ENCODE results near the gene RGL4.
"Not testable (repeated sequence)": the region's sequence is repeated elsewhere in the genome, so short reads cannot be mapped to it uniquely, and the experiment has no call there.

RGL4 gene

GRCh38 chr22:23690713-23691112, at the start of gene RGL4:
Gene RGL4 (plus strand): TSS chr22:23691013. CDS start chr22:23692031, 1,018 bp downstream.
- Histone ChIP-seq H3K9me3 (ENCODE audit: control insufficient read depth in 1 of 2, low read length in 2 of 2) (no peaks in the 10 kb centered on the region), H3K4me3 (ENCODE audit: low read depth in 1 of 2, low read length in 2 of 2) (no peak within 1 kb of the TSS), H3K27ac (ENCODE audit: low read length) (no peak within 1 kb of the TSS), H3K4me1 (ENCODE audit: control insufficient read depth in 1 of 2, insufficient read depth in 2 of 2, low read length in 2 of 2) (no peaks in the 10 kb centered on the region), H3K27me3 (ENCODE audit: low read depth, low read length) (no peaks in the 10 kb centered on the region), H3K36me3 (ENCODE audit: control insufficient read depth in 1 of 2, insufficient read depth in 2 of 2, low read length in 2 of 2) (peaks cover 17 to 52% of the 10 kb centered on the region in 2 donors)

- H3K4me1 ChIP-seq (ENCODE audit: control insufficient read depth in 1 of 2, insufficient read depth in 2 of 2, low read length in 2 of 2); H3K9me3 ChIP-seq (ENCODE audit: control insufficient read depth in 1 of 2, low read length in 2 of 2); H3K36me3 ChIP-seq (ENCODE audit: control insufficient read depth in 1 of 2, insufficient read depth in 2 of 2, low read length in 2 of 2); H3K27me3 ChIP-seq (ENCODE audit: low read depth, low read length); H3K27ac ChIP-seq (ENCODE audit: low read length); H3K4me3 ChIP-seq (ENCODE audit: low read depth in 1 of 2, low read length in 2 of 2): not testable (repeated sequence)
Measured at GRCh38 chr22:23646526-23646925, 44.3 kb upstream of the RGL4 start.

GRCh38 chr22:23649071-23649501, 41.7 kb upstream of the RGL4 start:
- no peaks in the 10 kb centered on the region for H3K4me1 ChIP-seq (ENCODE audit: control insufficient read depth in 1 of 2, insufficient read depth in 2 of 2, low read length in 2 of 2)
- no peak overlapping the region for H3K4me3 ChIP-seq (ENCODE audit: low read depth in 1 of 2, low read length in 2 of 2)
- H3K27ac ChIP-seq (ENCODE audit: low read length): no peak overlapping the region
- no peaks in the 10 kb centered on the region for H3K27me3 ChIP-seq (ENCODE audit: low read depth, low read length)
- peaks cover 0 to 12% of the 10 kb centered on the region in 2 donors for H3K36me3 ChIP-seq (ENCODE audit: control insufficient read depth in 1 of 2, insufficient read depth in 2 of 2, low read length in 2 of 2)
- H3K9me3 ChIP-seq (ENCODE audit: control insufficient read depth in 1 of 2, low read length in 2 of 2): no peaks in the 10 kb centered on the region

GRCh38 chr22:23651676-23652075, 39.1 kb upstream of the RGL4 start:
- no peaks in the 10 kb centered on the region for H3K27me3 ChIP-seq (ENCODE audit: low read depth, low read length)
- peaks cover 0 to 18% of the 10 kb centered on the region in 2 donors for H3K36me3 ChIP-seq (ENCODE audit: control insufficient read depth in 1 of 2, insufficient read depth in 2 of 2, low read length in 2 of 2)
- no peak overlapping the region for H3K4me3 ChIP-seq (ENCODE audit: low read depth in 1 of 2, low read length in 2 of 2)
- H3K27ac ChIP-seq (ENCODE audit: low read length): no peak overlapping the region
- no peaks in the 10 kb centered on the region for H3K9me3 ChIP-seq (ENCODE audit: control insufficient read depth in 1 of 2, low read length in 2 of 2)
- no peaks in the 10 kb centered on the region for H3K4me1 ChIP-seq (ENCODE audit: control insufficient read depth in 1 of 2, insufficient read depth in 2 of 2, low read length in 2 of 2)

GRCh38 chr22:23652286-23652685, 38.5 kb upstream of the RGL4 start:
- no peaks in the 10 kb centered on the region for H3K9me3 ChIP-seq (ENCODE audit: control insufficient read depth in 1 of 2, low read length in 2 of 2)
- H3K4me1 ChIP-seq (ENCODE audit: control insufficient read depth in 1 of 2, insufficient read depth in 2 of 2, low read length in 2 of 2): no peaks in the 10 kb centered on the region
- H3K4me3 ChIP-seq (ENCODE audit: low read depth in 1 of 2, low read length in 2 of 2): no peak overlapping the region
- H3K27ac ChIP-seq (ENCODE audit: low read length): no peak overlapping the region
- no peaks in the 10 kb centered on the region for H3K27me3 ChIP-seq (ENCODE audit: low read depth, low read length)
- peaks cover 0 to 18% of the 10 kb centered on the region in 2 donors for H3K36me3 ChIP-seq (ENCODE audit: control insufficient read depth in 1 of 2, insufficient read depth in 2 of 2, low read length in 2 of 2)

GRCh38 chr22:23652711-23653110, 38.1 kb upstream of the RGL4 start:
- Histone ChIP-seq H3K4me3 (ENCODE audit: low read depth in 1 of 2, low read length in 2 of 2) (no peak overlapping the region), H3K36me3 (ENCODE audit: control insufficient read depth in 1 of 2, insufficient read depth in 2 of 2, low read length in 2 of 2) (peaks cover 0 to 18% of the 10 kb centered on the region in 2 donors), H3K4me1 (ENCODE audit: control insufficient read depth in 1 of 2, insufficient read depth in 2 of 2, low read length in 2 of 2) (no peaks in the 10 kb centered on the region), H3K9me3 (ENCODE audit: control insufficient read depth in 1 of 2, low read length in 2 of 2) (no peaks in the 10 kb centered on the region), H3K27me3 (ENCODE audit: low read depth, low read length) (no peaks in the 10 kb centered on the region), H3K27ac (ENCODE audit: low read length) (no peak overlapping the region)

- no peaks in the 10 kb centered on the region for H3K27me3 ChIP-seq (ENCODE audit: low read depth, low read length)
- H3K27ac ChIP-seq (ENCODE audit: low read length): no peak overlapping the region
- H3K36me3 ChIP-seq (ENCODE audit: control insufficient read depth in 1 of 2, insufficient read depth in 2 of 2, low read length in 2 of 2): peaks cover 3 to 30% of the 10 kb centered on the region in 2 donors
- no peaks in the 10 kb centered on the region for H3K9me3 ChIP-seq (ENCODE audit: control insufficient read depth in 1 of 2, low read length in 2 of 2)
- H3K4me3 ChIP-seq (ENCODE audit: low read depth in 1 of 2, low read length in 2 of 2): no peak overlapping the region
- H3K4me1 ChIP-seq (ENCODE audit: control insufficient read depth in 1 of 2, insufficient read depth in 2 of 2, low read length in 2 of 2): no peaks in the 10 kb centered on the region
Measured at GRCh38 chr22:23655891-23656475, 34.8 kb upstream of the RGL4 start.

- Histone ChIP-seq H3K27me3 (ENCODE audit: low read depth, low read length) (no peaks in the 10 kb centered on the region), H3K4me3 (ENCODE audit: low read depth in 1 of 2, low read length in 2 of 2) (no peak overlapping the region), H3K9me3 (ENCODE audit: control insufficient read depth in 1 of 2, low read length in 2 of 2) (no peaks in the 10 kb centered on the region), H3K36me3 (ENCODE audit: control insufficient read depth in 1 of 2, insufficient read depth in 2 of 2, low read length in 2 of 2) (peaks cover 3 to 30% of the 10 kb centered on the region in 2 donors), H3K27ac (ENCODE audit: low read length) (no peak overlapping the region), H3K4me1 (ENCODE audit: control insufficient read depth in 1 of 2, insufficient read depth in 2 of 2, low read length in 2 of 2) (no peaks in the 10 kb centered on the region)
Measured at GRCh38 chr22:23657727-23658126, 33.1 kb upstream of the RGL4 start.

- H3K27ac ChIP-seq (ENCODE audit: low read length); H3K27me3 ChIP-seq (ENCODE audit: low read depth, low read length); H3K4me3 ChIP-seq (ENCODE audit: low read depth in 1 of 2, low read length in 2 of 2); H3K4me1 ChIP-seq (ENCODE audit: control insufficient read depth in 1 of 2, insufficient read depth in 2 of 2, low read length in 2 of 2); H3K9me3 ChIP-seq (ENCODE audit: control insufficient read depth in 1 of 2, low read length in 2 of 2): not testable (repeated sequence)
- H3K36me3 ChIP-seq (ENCODE audit: control insufficient read depth in 1 of 2, insufficient read depth in 2 of 2, low read length in 2 of 2): peaks cover 3 to 22% of the 10 kb centered on the region in 2 donors
Measured at GRCh38 chr22:23660381-23660780, 30.4 kb upstream of the RGL4 start.

- no peaks in the 10 kb centered on the region for H3K9me3 ChIP-seq (ENCODE audit: control insufficient read depth in 1 of 2, low read length in 2 of 2)
Measured at GRCh38 chr22:23670378-23671295, 20.2 kb upstream of the RGL4 start.

GRCh38 chr22:23671387-23671786, 19.4 kb upstream of the RGL4 start:
- H3K4me1 ChIP-seq (ENCODE audit: control insufficient read depth in 1 of 2, insufficient read depth in 2 of 2, low read length in 2 of 2); H3K36me3 ChIP-seq (ENCODE audit: control insufficient read depth in 1 of 2, insufficient read depth in 2 of 2, low read length in 2 of 2); H3K9me3 ChIP-seq (ENCODE audit: control insufficient read depth in 1 of 2, low read length in 2 of 2); H3K4me3 ChIP-seq (ENCODE audit: low read depth in 1 of 2, low read length in 2 of 2); H3K27me3 ChIP-seq (ENCODE audit: low read depth, low read length); H3K27ac ChIP-seq (ENCODE audit: low read length): not testable (repeated sequence)

More at GRCh38 chr22:23670378-23671295, 20.2 kb upstream of the RGL4 start:
- Histone ChIP-seq H3K4me1 (ENCODE audit: control insufficient read depth in 1 of 2, insufficient read depth in 2 of 2, low read length in 2 of 2) (no peaks in the 10 kb centered on the region), H3K27me3 (ENCODE audit: low read depth, low read length) (no peaks in the 10 kb centered on the region), H3K36me3 (ENCODE audit: control insufficient read depth in 1 of 2, insufficient read depth in 2 of 2, low read length in 2 of 2) (no peaks in the 10 kb centered on the region), H3K4me3 (ENCODE audit: low read depth in 1 of 2, low read length in 2 of 2) (no peak overlapping the region), H3K27ac (ENCODE audit: low read length) (no peak overlapping the region)

Measured in muscle layer of duodenum (tissue), 2 donors.